GM23338 (cell line): ENCODE data around the gene NCOA1. TPM values are rescaled to one million over a fixed set of nuclear protein-coding genes. Genes with fewer than 3 reads are reported as not detected.

Experiments
- ATAC-seq: fragments of 200-7000 bp; cut with Tn5 transposase; 3 replicates; pipeline ENCODE4 v1.9.1; 2020
- DNase-seq: peaks from one replicate; pipeline ENCODE4 v3.0.0-alpha.2; 2015; ENCODE audit warnings: low spot score
- H2AFZ ChIP-seq: fragments of 200-600 bp; sonication (generic); 2 replicates; pipeline ENCODE4 v1.8.0; 2016; ENCODE audit warnings: antibody characterized with exemption, mild to moderate bottlenecking, moderate library complexity
- H3F3A ChIP-seq: fragments of 200-600 bp; sonication (generic); replicated peaks from 2 replicates; pipeline ENCODE4 v1.8.0; 2017; ENCODE audit warnings: antibody characterized with exemption, mixed run types, low read depth
- H3K27ac ChIP-seq: fragments of 200-600 bp; sonication (generic); 2 replicates; pipeline ENCODE4 v1.6.1; 2016; ENCODE audit warnings: low read depth
- H3K27me3 ChIP-seq: fragments of 200-600 bp; sonication (generic); 2 replicates; pipeline ENCODE4 v1.8.0; 2016; ENCODE audit warnings: mild to moderate bottlenecking, mixed run types, moderate library complexity; ENCODE audit not compliant: insufficient read depth
- H3K36me3 ChIP-seq: fragments of 200-600 bp; sonication (generic); 2 replicates; pipeline ENCODE4 v1.8.0; 2016; ENCODE audit warnings: mild to moderate bottlenecking; ENCODE audit not compliant: insufficient read depth
- H3K4me1 ChIP-seq: fragments of 200-600 bp; sonication (generic); 2 replicates; pipeline ENCODE4 v1.8.0; 2016; ENCODE audit warnings: mild to moderate bottlenecking, moderate library complexity; ENCODE audit not compliant: insufficient read depth
- H3K4me2 ChIP-seq: fragments of 200-600 bp; sonication (generic); 2 replicates; pipeline ENCODE4 v1.7.1; 2017; ENCODE audit warnings: mixed run types
- H3K4me3 ChIP-seq: fragments of 200-600 bp; sonication (generic); 2 replicates; pipeline ENCODE4 v1.6.1; 2016; ENCODE audit warnings: mixed run types
- H3K79me2 ChIP-seq: fragments of 200-600 bp; sonication (generic); replicated peaks from 2 replicates; pipeline ENCODE4 v1.8.0; 2017; ENCODE audit warnings: mild to moderate bottlenecking; ENCODE audit not compliant: insufficient read depth
- H3K9me2 ChIP-seq: fragments of 200-600 bp; sonication (generic); 2 replicates; pipeline ENCODE4 v1.8.0; 2017; ENCODE audit not compliant: insufficient read depth
- H4K20me1 ChIP-seq: fragments of 200-600 bp; sonication (generic); replicated peaks from 2 replicates; pipeline ENCODE4 v1.8.0; 2017; ENCODE audit warnings: mild to moderate bottlenecking; ENCODE audit not compliant: insufficient read depth
- H3K27ac Mint-ChIP-seq: 2 replicates; pipeline ENCODE4 v1.8.0; 2020; ENCODE audit warnings: inconsistent platforms, mild to moderate bottlenecking, moderate library complexity, mixed read lengths
- H3K27me3 Mint-ChIP-seq: 3 replicates; pipeline ENCODE4 v1.8.0; 2022; ENCODE audit warnings: low read depth, mild to moderate bottlenecking, moderate library complexity, mixed read lengths, inconsistent platforms; ENCODE audit not compliant: insufficient read depth, poor library complexity
- H3K36me3 Mint-ChIP-seq: 3 replicates; pipeline ENCODE4 v1.8.0; 2021; ENCODE audit warnings: low read depth, mild to moderate bottlenecking, inconsistent platforms, moderate library complexity, mixed read lengths
- H3K4me1 Mint-ChIP-seq: 3 replicates; pipeline ENCODE4 v1.8.0; 2020; ENCODE audit warnings: mild to moderate bottlenecking, inconsistent platforms, mixed read lengths
- H3K4me3 Mint-ChIP-seq: 3 replicates; pipeline ENCODE4 v1.8.0; 2021; ENCODE audit warnings: moderate library complexity, mild to moderate bottlenecking, inconsistent platforms, mixed read lengths
- H3K9me3 Mint-ChIP-seq: 3 replicates; pipeline ENCODE4 v1.8.0; 2020; ENCODE audit warnings: moderate library complexity, mild to moderate bottlenecking, inconsistent platforms, mixed read lengths
- CREB1 ChIP-seq: fragments of 250-450 bp; sonication (Bioruptor Pico); IDR thresholded peaks from 2 replicates; pipeline ENCODE4 v1.5.0; 2020; ENCODE audit warnings: low read depth, mild to moderate bottlenecking, moderate library complexity
- CTCF ChIP-seq, 2 experiments: fragments of 200-600 bp in 1 of 2; sonication (generic) in 1 of 2; conservative IDR thresholded peaks; 2 replicates each; pipeline versions ENCODE4 v1.5.1 to v1.6.1; 2016 to 2017; ENCODE audit warnings: antibody characterized with exemption in 2 of 2, low read depth in 2 of 2, mild to moderate bottlenecking in 2 of 2, moderate library complexity in 1 of 2
- ETS1 ChIP-seq: IDR thresholded peaks from 2 replicates; pipeline ENCODE4 v1.6.1; 2016; ENCODE audit warnings: antibody characterized with exemption
- EZH2 ChIP-seq: fragments of 200-600 bp; sonication (generic); IDR thresholded peaks from one replicate; pipeline ENCODE4 v1.8.0; 2017; ENCODE audit warnings: antibody characterized with exemption, mild to moderate bottlenecking, low read depth; ENCODE audit not compliant: unreplicated experiment
- EZH2phosphoT487 ChIP-seq: fragments of 200-600 bp; sonication (generic); IDR thresholded peaks from one replicate; pipeline ENCODE4 v1.8.1; 2018; ENCODE audit warnings: antibody characterized with exemption; ENCODE audit not compliant: unreplicated experiment
- JUNB ChIP-seq: IDR thresholded peaks from one replicate; pipeline ENCODE4 v1.6.1; 2016; ENCODE audit warnings: antibody characterized with exemption; ENCODE audit not compliant: unreplicated experiment
- NANOG ChIP-seq: IDR thresholded peaks from 2 replicates; pipeline ENCODE4 v1.6.1; 2016; ENCODE audit warnings: antibody characterized with exemption, borderline replicate concordance
- POLR2AphosphoS5 ChIP-seq: IDR thresholded peaks from 2 replicates; pipeline ENCODE4 v1.6.1; 2016; ENCODE audit warnings: antibody characterized with exemption, low read depth
- STAT1 ChIP-seq: IDR thresholded peaks from one replicate; pipeline ENCODE4 v1.6.1; 2016; ENCODE audit warnings: antibody characterized with exemption; ENCODE audit not compliant: unreplicated experiment
- ZNF114 ChIP-seq: fragments of 250-450 bp; sonication (Bioruptor Pico); IDR thresholded peaks from 2 replicates; pipeline ENCODE4 v1.5.0; 2020; ENCODE audit warnings: mild to moderate bottlenecking, moderate library complexity
- ZNF331 ChIP-seq: fragments of 250-450 bp; sonication (Bioruptor Pico); IDR thresholded peaks from 2 replicates; pipeline ENCODE4 v1.5.0; 2020; ENCODE audit warnings: low read depth, mild to moderate bottlenecking, moderate library complexity
- ZNF462 ChIP-seq: fragments of 250-450 bp; sonication (Bioruptor Pico); IDR thresholded peaks from 2 replicates; pipeline ENCODE4 v1.5.0; 2020; ENCODE audit warnings: mild to moderate bottlenecking, moderate library complexity
- polyA plus RNA-seq: library from polyadenylated mRNA; unstranded; fragments of >200 nt; fragmentation: Nextera tagmentation; extraction: Ambion mirVana; gene quantifications from 2 replicates; pipeline ENCODE4 v1.2.1, GENCODE V29; 2016
- total RNA-seq: library from RNA; depleted of rRNA; stranded (reverse); fragments of >200 nt; shearing (Covaris generic); gene quantifications from 2 replicates; pipeline ENCODE4 v1.2.3, GENCODE V29; 2014
- TF ChIP-seq, protein P1 (sequence below): IDR thresholded peaks from one replicate; pipeline ENCODE4 v1.6.1; 2018; ENCODE audit warnings: antibody characterized with exemption; ENCODE audit not compliant: unreplicated experiment

The NCOA1 gene
- total and polyA plus RNA-seq, 2 experiments from 2014 or later = 7.1 to 15.1 TPM

- no peaks in the 10 kb centered on the region for H3K36me3 Mint-ChIP-seq
- no peak for TF ChIP-seq EZH2
- TF ChIP-seq STAT1 = no peak
- no peak for TF ChIP-seq NANOG
- TF ChIP-seq, protein P1, sequence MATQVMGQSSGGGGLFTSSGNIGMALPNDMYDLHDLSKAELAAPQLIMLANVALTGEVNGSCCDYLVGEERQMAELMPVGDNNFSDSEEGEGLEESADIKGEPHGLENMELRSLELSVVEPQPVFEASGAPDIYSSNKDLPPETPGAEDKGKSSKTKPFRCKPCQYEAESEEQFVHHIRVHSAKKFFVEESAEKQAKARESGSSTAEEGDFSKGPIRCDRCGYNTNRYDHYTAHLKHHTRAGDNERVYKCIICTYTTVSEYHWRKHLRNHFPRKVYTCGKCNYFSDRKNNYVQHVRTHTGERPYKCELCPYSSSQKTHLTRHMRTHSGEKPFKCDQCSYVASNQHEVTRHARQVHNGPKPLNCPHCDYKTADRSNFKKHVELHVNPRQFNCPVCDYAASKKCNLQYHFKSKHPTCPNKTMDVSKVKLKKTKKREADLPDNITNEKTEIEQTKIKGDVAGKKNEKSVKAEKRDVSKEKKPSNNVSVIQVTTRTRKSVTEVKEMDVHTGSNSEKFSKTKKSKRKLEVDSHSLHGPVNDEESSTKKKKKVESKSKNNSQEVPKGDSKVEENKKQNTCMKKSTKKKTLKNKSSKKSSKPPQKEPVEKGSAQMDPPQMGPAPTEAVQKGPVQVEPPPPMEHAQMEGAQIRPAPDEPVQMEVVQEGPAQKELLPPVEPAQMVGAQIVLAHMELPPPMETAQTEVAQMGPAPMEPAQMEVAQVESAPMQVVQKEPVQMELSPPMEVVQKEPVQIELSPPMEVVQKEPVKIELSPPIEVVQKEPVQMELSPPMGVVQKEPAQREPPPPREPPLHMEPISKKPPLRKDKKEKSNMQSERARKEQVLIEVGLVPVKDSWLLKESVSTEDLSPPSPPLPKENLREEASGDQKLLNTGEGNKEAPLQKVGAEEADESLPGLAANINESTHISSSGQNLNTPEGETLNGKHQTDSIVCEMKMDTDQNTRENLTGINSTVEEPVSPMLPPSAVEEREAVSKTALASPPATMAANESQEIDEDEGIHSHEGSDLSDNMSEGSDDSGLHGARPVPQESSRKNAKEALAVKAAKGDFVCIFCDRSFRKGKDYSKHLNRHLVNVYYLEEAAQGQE = no peak
- TF ChIP-seq CTCF (conservative IDR thresholded peaks at IDR 0.05; ENCODE audit: low read depth in 2 of 2) = no peak
- TF ChIP-seq JUNB = no peak
- no peak for TF ChIP-seq EZH2phosphoT487
- TF ChIP-seq ETS1 = no peak
- TF ChIP-seq ZNF114 = no peak
- no peak for TF ChIP-seq POLR2AphosphoS5
- TF ChIP-seq ZNF331 (CRISPR knock-in tag) = no peak
- no peak for TF ChIP-seq CREB1 (CRISPR knock-in tag)
- no peak for TF ChIP-seq ZNF462 (CRISPR knock-in tag)
Observed at GRCh38 chr2:24576617-24577016, 85.6 kb downstream of the NCOA1 start.

More at GRCh38 chr2:24576617-24577016, 85.6 kb downstream of the NCOA1 start:
- no peak overlapping the region for H3K4me2 ChIP-seq
- DNase-seq (no peak), ATAC-seq (no peak)
- no peaks in the 10 kb centered on the region for H4K20me1 ChIP-seq
- H2AFZ ChIP-seq = no peak overlapping the region
- H3K36me3 ChIP-seq = no peaks in the 10 kb centered on the region
- Mint-ChIP-seq H3K27me3 (no peaks in the 10 kb centered on the region), H3K4me3 (no peak overlapping the region), H3K27ac (no peak overlapping the region), H3K9me3 (no peaks in the 10 kb centered on the region), H3K4me1 (peaks cover 26% of the 10 kb centered on the region)
- H3K27ac ChIP-seq = no peak overlapping the region
- H3K9me2 ChIP-seq = no peaks in the 10 kb centered on the region
- no peak overlapping the region for H3K4me3 ChIP-seq
- no peaks in the 10 kb centered on the region for H3K27me3 ChIP-seq
- no peaks in the 10 kb centered on the region for H3F3A ChIP-seq
- H3K79me2 ChIP-seq = no peaks in the 10 kb centered on the region
- H3K4me1 ChIP-seq = peaks cover 25% of the 10 kb centered on the region
